ENCODE data around the gene LRRC36. TPM values are rescaled to one million over a fixed set of nuclear protein-coding genes. Genes with fewer than 3 reads are reported as not detected.

The LRRC36 gene
- total RNA-seq, 1 experiment from 2014 or later = 0.13 TPM

DNA sequence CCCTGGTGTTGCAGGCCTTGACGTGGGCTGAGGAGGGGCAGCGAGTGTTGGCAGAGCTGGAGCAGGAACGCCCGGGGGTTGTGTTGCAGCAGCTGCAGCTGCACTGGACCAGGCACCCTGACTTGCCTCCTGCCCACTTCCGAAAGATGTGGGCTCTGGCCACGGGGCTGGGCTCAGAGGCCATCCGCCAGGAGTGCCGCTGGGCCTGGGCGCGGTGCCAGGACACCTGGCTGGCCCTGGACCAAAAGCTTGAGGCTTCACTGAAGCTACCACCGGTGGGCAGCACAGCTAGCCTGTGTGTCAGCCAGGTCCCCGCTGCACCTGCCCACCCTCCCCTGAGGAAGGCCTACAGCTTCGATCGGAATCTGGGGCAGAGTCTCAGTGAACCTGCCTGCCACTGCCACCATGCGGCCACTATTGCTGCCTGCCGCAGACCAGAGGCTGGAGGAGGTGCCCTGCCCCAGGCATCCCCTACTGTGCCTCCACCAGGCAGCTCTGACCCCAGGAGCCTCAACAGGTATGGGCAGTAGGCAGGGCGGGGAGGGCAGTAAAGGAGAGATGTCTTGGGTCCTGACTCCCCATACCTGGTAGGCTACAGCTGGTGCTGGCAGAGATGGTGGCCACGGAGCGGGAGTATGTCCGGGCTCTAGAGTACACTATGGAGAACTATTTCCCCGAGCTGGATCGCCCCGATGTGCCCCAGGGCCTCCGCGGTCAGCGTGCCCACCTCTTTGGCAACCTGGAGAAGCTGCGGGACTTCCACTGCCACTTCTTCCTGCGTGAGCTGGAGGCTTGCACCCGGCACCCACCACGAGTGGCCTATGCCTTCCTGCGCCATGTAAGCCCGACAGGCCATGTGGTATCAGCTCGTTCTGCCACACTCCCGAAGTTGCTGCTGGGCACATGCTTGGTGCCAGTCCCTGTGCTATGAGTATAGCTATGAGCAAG lies 41.6 kb upstream of the LRRC36 start:
- ChIA-PET CTCF (interaction anchor here (0.5 to 4.0 kb wide), 77 partner anchors 11 to 850 kb away, joined by 3 to 92 read pairs (median 4); partner anchors contain the start of genes ATP6V0D1, CES3, ELMO3 and EXOC3L1), POLR2A (interaction anchor here (0.6 to 1.3 kb wide), 4 partner anchors 18 to 147 kb away, joined by 3 to 6 read pairs (median 4); no protein-coding TSS in a partner anchor)
- DNase-seq (ENCODE audit: low spot score) (peak; percentile 84), ATAC-seq (peak; percentile 94)
- H3K27ac Mint-ChIP-seq = no peak overlapping the region
- no peaks in the 10 kb centered on the region for H3K36me3 Mint-ChIP-seq
- no peak overlapping the region for H3K4me3 Mint-ChIP-seq
- TF ChIP-seq, protein P1, sequence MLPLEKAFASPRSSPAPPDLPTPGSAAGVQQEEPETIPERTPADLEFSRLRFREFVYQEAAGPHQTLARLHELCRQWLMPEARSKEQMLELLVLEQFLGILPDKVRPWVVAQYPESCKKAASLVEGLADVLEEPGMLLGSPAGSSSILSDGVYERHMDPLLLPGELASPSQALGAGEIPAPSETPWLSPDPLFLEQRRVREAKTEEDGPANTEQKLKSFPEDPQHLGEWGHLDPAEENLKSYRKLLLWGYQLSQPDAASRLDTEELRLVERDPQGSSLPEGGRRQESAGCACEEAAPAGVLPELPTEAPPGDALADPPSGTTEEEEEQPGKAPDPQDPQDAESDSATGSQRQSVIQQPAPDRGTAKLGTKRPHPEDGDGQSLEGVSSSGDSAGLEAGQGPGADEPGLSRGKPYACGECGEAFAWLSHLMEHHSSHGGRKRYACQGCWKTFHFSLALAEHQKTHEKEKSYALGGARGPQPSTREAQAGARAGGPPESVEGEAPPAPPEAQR (CRISPR knock-in tag; IDR thresholded peaks at IDR 0.05) = no peak
- no peak for TF ChIP-seq FOXJ3 (CRISPR knock-in tag; IDR thresholded peaks at IDR 0.05; ENCODE audit: borderline replicate concordance)
- TF ChIP-seq, protein P2, sequence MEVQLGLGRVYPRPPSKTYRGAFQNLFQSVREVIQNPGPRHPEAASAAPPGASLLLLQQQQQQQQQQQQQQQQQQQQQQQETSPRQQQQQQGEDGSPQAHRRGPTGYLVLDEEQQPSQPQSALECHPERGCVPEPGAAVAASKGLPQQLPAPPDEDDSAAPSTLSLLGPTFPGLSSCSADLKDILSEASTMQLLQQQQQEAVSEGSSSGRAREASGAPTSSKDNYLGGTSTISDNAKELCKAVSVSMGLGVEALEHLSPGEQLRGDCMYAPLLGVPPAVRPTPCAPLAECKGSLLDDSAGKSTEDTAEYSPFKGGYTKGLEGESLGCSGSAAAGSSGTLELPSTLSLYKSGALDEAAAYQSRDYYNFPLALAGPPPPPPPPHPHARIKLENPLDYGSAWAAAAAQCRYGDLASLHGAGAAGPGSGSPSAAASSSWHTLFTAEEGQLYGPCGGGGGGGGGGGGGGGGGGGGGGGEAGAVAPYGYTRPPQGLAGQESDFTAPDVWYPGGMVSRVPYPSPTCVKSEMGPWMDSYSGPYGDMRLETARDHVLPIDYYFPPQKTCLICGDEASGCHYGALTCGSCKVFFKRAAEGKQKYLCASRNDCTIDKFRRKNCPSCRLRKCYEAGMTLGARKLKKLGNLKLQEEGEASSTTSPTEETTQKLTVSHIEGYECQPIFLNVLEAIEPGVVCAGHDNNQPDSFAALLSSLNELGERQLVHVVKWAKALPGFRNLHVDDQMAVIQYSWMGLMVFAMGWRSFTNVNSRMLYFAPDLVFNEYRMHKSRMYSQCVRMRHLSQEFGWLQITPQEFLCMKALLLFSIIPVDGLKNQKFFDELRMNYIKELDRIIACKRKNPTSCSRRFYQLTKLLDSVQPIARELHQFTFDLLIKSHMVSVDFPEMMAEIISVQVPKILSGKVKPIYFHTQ (CRISPR knock-in tag; IDR thresholded peaks at IDR 0.05) = no peak
- peak; percentile 65; the same call in 1 of the 2 replicates for TF ChIP-seq ZNF423 (CRISPR knock-in tag; IDR thresholded peaks at IDR 0.05)
- no peak for TF ChIP-seq GABPB1 (CRISPR knock-in tag; IDR thresholded peaks at IDR 0.05)
- TF ChIP-seq, protein P3, sequence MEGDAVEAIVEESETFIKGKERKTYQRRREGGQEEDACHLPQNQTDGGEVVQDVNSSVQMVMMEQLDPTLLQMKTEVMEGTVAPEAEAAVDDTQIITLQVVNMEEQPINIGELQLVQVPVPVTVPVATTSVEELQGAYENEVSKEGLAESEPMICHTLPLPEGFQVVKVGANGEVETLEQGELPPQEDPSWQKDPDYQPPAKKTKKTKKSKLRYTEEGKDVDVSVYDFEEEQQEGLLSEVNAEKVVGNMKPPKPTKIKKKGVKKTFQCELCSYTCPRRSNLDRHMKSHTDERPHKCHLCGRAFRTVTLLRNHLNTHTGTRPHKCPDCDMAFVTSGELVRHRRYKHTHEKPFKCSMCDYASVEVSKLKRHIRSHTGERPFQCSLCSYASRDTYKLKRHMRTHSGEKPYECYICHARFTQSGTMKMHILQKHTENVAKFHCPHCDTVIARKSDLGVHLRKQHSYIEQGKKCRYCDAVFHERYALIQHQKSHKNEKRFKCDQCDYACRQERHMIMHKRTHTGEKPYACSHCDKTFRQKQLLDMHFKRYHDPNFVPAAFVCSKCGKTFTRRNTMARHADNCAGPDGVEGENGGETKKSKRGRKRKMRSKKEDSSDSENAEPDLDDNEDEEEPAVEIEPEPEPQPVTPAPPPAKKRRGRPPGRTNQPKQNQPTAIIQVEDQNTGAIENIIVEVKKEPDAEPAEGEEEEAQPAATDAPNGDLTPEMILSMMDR (IDR thresholded peaks at IDR 0.05) = peak; percentile 58
- TF ChIP-seq CREM (CRISPR knock-in tag; IDR thresholded peaks at IDR 0.05) = no peak
- TF ChIP-seq, protein P4, sequence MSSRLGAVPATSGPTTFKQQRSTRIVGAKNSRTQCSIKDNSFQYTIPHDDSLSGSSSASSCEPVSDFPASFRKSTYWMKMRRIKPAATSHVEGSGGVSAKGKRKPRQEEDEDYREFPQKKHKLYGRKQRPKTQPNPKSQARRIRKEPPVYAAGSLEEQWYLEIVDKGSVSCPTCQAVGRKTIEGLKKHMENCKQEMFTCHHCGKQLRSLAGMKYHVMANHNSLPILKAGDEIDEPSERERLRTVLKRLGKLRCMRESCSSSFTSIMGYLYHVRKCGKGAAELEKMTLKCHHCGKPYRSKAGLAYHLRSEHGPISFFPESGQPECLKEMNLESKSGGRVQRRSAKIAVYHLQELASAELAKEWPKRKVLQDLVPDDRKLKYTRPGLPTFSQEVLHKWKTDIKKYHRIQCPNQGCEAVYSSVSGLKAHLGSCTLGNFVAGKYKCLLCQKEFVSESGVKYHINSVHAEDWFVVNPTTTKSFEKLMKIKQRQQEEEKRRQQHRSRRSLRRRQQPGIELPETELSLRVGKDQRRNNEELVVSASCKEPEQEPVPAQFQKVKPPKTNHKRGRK (CRISPR knock-in tag; IDR thresholded peaks at IDR 0.05; ENCODE audit: borderline replicate concordance) = no peak
- TF ChIP-seq TEAD1 (CRISPR knock-in tag; IDR thresholded peaks at IDR 0.05) = no peak
- TF ChIP-seq SOX15 (CRISPR knock-in tag; IDR thresholded peaks at IDR 0.05) = no peak
- no peak for TF ChIP-seq SP1 (CRISPR knock-in tag; conservative IDR thresholded peaks at IDR 0.05)
- TF ChIP-seq, protein P5, sequence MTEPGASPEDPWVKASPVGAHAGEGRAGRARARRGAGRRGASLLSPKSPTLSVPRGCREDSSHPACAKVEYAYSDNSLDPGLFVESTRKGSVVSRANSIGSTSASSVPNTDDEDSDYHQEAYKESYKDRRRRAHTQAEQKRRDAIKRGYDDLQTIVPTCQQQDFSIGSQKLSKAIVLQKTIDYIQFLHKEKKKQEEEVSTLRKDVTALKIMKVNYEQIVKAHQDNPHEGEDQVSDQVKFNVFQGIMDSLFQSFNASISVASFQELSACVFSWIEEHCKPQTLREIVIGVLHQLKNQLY (CRISPR knock-in tag; IDR thresholded peaks at IDR 0.05) = no peak
- H3K4me1 Mint-ChIP-seq = no peaks in the 10 kb centered on the region
- peaks cover 9% of the 10 kb centered on the region for H3K27me3 Mint-ChIP-seq (ENCODE audit: low read depth)
- H3K9me3 Mint-ChIP-seq = no peaks in the 10 kb centered on the region

DNA sequence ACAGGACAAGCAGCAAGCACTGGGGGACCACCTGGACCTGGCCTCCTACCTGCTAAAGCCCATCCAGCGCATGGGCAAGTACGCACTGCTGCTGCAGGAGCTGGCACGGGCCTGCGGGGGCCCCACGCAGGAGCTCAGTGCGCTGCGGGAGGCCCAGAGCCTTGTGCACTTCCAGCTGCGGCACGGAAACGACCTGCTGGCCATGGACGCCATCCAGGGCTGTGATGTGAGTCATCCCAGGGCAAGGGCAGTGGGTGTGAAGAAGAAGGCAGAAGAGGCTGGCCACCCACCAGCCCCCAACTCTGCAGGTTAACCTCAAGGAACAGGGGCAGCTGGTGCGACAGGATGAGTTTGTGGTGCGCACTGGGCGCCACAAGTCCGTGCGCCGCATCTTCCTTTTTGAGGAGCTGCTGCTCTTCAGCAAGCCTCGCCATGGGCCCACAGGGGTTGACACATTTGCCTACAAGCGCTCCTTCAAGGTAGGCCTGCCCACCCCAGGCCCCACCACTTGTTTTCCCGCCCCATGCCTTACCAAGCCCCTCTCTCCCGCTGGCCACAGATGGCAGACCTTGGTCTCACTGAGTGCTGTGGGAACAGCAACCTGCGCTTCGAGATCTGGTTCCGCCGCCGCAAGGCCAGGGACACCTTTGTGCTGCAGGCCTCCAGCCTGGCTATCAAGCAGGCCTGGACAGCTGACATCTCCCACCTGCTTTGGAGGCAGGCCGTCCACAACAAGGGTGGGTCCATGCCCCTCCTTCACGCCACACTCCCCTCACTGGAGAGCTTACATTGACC lies 40.0 kb upstream of the LRRC36 start:
- Mint-ChIP-seq H3K4me1 (no peaks in the 10 kb centered on the region), H3K4me3 (no peak overlapping the region), H3K36me3 (no peaks in the 10 kb centered on the region), H3K27me3 (ENCODE audit: low read depth) (peaks cover under 1% of the 10 kb centered on the region; the same call in 1 of the 2 replicates), H3K27ac (no peak overlapping the region), H3K9me3 (no peaks in the 10 kb centered on the region)
- CTCF ChIA-PET = interaction anchor here (1.0 to 4.0 kb wide), 10 partner anchors 9 to 325 kb away, joined by 3 to 92 read pairs (median 24); partner anchors contain the start of genes CES3, FHOD1, HSD11B2 and SLC9A5
- DNase-seq (ENCODE audit: low spot score) = no peak
- ATAC-seq = no peak
- POLR2A ChIA-PET = no interaction called here
- TF ChIP-seq KAT7 (CRISPR knock-in tag; IDR thresholded peaks at IDR 0.05; ENCODE audit: borderline replicate concordance) (no peak), MYBL2 (CRISPR knock-in tag; IDR thresholded peaks at IDR 0.05) (no peak), NR1H2 (CRISPR knock-in tag; IDR thresholded peaks at IDR 0.05) (no peak), NFYB (CRISPR knock-in tag; conservative IDR thresholded peaks at IDR 0.05; ENCODE audit: low read depth) (no peak), ZNF396 (CRISPR knock-in tag; IDR thresholded peaks at IDR 0.05; ENCODE audit: borderline replicate concordance) (no peak), ZNF138 (CRISPR knock-in tag; conservative IDR thresholded peaks at IDR 0.05) (no peak), TP53 (CRISPR knock-in tag; IDR thresholded peaks at IDR 0.05) (no peak)
- TF ChIP-seq, protein P6, sequence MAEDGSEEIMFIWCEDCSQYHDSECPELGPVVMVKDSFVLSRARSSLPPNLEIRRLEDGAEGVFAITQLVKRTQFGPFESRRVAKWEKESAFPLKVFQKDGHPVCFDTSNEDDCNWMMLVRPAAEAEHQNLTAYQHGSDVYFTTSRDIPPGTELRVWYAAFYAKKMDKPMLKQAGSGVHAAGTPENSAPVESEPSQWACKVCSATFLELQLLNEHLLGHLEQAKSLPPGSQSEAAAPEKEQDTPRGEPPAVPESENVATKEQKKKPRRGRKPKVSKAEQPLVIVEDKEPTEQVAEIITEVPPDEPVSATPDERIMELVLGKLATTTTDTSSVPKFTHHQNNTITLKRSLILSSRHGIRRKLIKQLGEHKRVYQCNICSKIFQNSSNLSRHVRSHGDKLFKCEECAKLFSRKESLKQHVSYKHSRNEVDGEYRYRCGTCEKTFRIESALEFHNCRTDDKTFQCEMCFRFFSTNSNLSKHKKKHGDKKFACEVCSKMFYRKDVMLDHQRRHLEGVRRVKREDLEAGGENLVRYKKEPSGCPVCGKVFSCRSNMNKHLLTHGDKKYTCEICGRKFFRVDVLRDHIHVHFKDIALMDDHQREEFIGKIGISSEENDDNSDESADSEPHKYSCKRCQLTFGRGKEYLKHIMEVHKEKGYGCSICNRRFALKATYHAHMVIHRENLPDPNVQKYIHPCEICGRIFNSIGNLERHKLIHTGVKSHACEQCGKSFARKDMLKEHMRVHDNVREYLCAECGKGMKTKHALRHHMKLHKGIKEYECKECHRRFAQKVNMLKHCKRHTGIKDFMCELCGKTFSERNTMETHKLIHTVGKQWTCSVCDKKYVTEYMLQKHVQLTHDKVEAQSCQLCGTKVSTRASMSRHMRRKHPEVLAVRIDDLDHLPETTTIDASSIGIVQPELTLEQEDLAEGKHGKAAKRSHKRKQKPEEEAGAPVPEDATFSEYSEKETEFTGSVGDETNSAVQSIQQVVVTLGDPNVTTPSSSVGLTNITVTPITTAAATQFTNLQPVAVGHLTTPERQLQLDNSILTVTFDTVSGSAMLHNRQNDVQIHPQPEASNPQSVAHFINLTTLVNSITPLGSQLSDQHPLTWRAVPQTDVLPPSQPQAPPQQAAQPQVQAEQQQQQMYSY (CRISPR knock-in tag; IDR thresholded peaks at IDR 0.05) = no peak

Measured in WTC11 (cell line).